ENCODE data around the gene ADIPOR2. TPM values are rescaled to one million over a fixed set of nuclear protein-coding genes. Genes with fewer than 3 reads are reported as not detected.

The ADIPOR2 gene
- total and polyA plus RNA-seq, 2 donors (not counting 1 experiment from before 2014, with no cell fraction given) = 9.2 to 35.9 TPM

- H3K27ac ChIP-seq (ENCODE audit: low read length in 2 of 2) = no peak overlapping the region
- ChIA-PET CTCF (no interaction called here), POLR2A (no interaction called here)
- ATAC-seq (ENCODE audit: low read depth) (no peak), DNase-seq (no peak)
- no peak overlapping the region for H3K4me2 ChIP-seq (replicated peaks; ENCODE audit: low read depth, low read length, poor library complexity, severe bottlenecking)
- intact Hi-C loops (cut with micrococcal nuclease) = no loop called here
- no peaks in the 10 kb centered on the region for H3K9me3 Mint-ChIP-seq (ENCODE audit: insufficient read depth)
- no peaks in the 10 kb centered on the region for H3K9me3 ChIP-seq (ENCODE audit: control extremely low read depth in 1 of 3, control insufficient read depth in 2 of 3, insufficient read depth in 1 of 3, low read length in 2 of 3)
- WGBS (ENCODE audit: insufficient coverage) = 88% methylated on average over 7 of the region's 7 CpGs
- H3K4me1 ChIP-seq (ENCODE audit: control insufficient read depth in 2 of 2, insufficient read depth in 2 of 2, low read length in 2 of 2) = peaks cover 0 to 13% of the 10 kb centered on the region in 2 donors
- H3K27me3 ChIP-seq (replicated peaks in 1 of 4; ENCODE audit: control extremely low read depth in 1 of 4, control insufficient read depth in 3 of 4, insufficient read depth in 4 of 4, low read length in 3 of 4) = peaks cover 0 to 3% (median 0%) of the 10 kb centered on the region in 4 experiments
- no peaks in the 10 kb centered on the region for H4K20me1 ChIP-seq (ENCODE audit: control insufficient read depth, insufficient read depth, low read length, poor library complexity, severe bottlenecking)
- TF ChIP-seq EZH2 (IDR thresholded peaks at IDR 0.05; ENCODE audit: borderline replicate concordance, insufficient read depth, low read depth, low read length, poor library complexity, severe bottlenecking) = no peak
- TF ChIP-seq, protein P1, sequence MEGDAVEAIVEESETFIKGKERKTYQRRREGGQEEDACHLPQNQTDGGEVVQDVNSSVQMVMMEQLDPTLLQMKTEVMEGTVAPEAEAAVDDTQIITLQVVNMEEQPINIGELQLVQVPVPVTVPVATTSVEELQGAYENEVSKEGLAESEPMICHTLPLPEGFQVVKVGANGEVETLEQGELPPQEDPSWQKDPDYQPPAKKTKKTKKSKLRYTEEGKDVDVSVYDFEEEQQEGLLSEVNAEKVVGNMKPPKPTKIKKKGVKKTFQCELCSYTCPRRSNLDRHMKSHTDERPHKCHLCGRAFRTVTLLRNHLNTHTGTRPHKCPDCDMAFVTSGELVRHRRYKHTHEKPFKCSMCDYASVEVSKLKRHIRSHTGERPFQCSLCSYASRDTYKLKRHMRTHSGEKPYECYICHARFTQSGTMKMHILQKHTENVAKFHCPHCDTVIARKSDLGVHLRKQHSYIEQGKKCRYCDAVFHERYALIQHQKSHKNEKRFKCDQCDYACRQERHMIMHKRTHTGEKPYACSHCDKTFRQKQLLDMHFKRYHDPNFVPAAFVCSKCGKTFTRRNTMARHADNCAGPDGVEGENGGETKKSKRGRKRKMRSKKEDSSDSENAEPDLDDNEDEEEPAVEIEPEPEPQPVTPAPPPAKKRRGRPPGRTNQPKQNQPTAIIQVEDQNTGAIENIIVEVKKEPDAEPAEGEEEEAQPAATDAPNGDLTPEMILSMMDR (IDR thresholded peaks at IDR 0.05) = no peak
- H3K36me3 ChIP-seq (replicated peaks in 1 of 2; ENCODE audit: control extremely low read depth in 1 of 2, control insufficient read depth in 1 of 2, extremely low read depth in 1 of 2, insufficient read depth in 2 of 2, low read length in 1 of 2) = no peaks in the 10 kb centered on the region
- H2AFZ ChIP-seq (ENCODE audit: insufficient read depth, low read depth, low read length, poor library complexity, severe bottlenecking) = no peak overlapping the region
- H3K27ac Mint-ChIP-seq = no peak overlapping the region
- peaks cover 10% of the 10 kb centered on the region for H3K4me1 Mint-ChIP-seq
- no peak overlapping the region for H3K4me3 Mint-ChIP-seq
- H3K4me3 ChIP-seq (ENCODE audit: control extremely low read depth in 1 of 5, extremely low read depth in 1 of 5, insufficient read depth in 1 of 5, low read depth in 2 of 5, low read length in 4 of 5) = no peak overlapping the region
- H3K9ac ChIP-seq (ENCODE audit: low read length) = no peak overlapping the region
- no peaks in the 10 kb centered on the region for H3K79me2 ChIP-seq (ENCODE audit: control insufficient read depth, insufficient read depth, low read length)
- H3K27me3 Mint-ChIP-seq = peaks cover 15% of the 10 kb centered on the region
Observed at GRCh38 chr12:1642513-1642912, 48.4 kb upstream of the ADIPOR2 start.

DNA sequence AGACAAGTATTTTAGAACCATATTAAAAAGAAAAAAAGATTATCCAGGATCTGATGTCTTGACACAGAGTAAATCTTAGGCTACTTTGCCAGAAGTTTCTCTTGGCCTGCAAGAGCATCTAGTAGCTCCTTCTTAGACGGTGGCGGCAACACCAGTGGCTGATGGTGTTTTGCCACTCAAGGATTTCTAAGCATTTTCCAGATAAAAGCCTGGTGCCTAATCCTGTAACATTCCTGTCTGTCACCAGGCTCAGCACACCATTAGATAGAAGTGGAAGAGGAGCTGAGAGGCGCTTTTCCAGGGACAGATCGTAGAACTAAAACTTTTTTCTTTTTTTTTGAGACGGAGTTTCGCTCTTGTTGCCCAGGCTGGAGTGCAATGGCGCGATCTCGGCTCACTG lies 47.8 kb upstream of the ADIPOR2 start:
- intact Hi-C loops (cut with micrococcal nuclease) = no loop called here
- no peaks in the 10 kb centered on the region for H4K20me1 ChIP-seq (ENCODE audit: control insufficient read depth, insufficient read depth, low read length, poor library complexity, severe bottlenecking)
- 97% methylated on average over 9 of the region's 9 CpGs for WGBS (ENCODE audit: insufficient coverage)
- peaks cover 0 to 14% of the 10 kb centered on the region in 2 donors for H3K4me1 ChIP-seq (ENCODE audit: control insufficient read depth in 2 of 2, insufficient read depth in 2 of 2, low read length in 2 of 2)
- CTCF ChIA-PET = interaction anchor here (0.9 kb wide), 1 partner anchor 11 kb away, joined by 3 read pairs; no protein-coding TSS in a partner anchor
- peaks cover 16% of the 10 kb centered on the region for H3K27me3 Mint-ChIP-seq
- POLR2A ChIA-PET = no interaction called here
- no peak overlapping the region for H3K4me2 ChIP-seq (replicated peaks; ENCODE audit: low read depth, low read length, poor library complexity, severe bottlenecking)
- H2AFZ ChIP-seq (ENCODE audit: insufficient read depth, low read depth, low read length, poor library complexity, severe bottlenecking) = no peak overlapping the region
- H3K4me3 ChIP-seq (ENCODE audit: control extremely low read depth in 1 of 5, extremely low read depth in 1 of 5, insufficient read depth in 1 of 5, low read depth in 2 of 5, low read length in 4 of 5) = no peak overlapping the region
- H3K36me3 ChIP-seq (replicated peaks in 1 of 2; ENCODE audit: control extremely low read depth in 1 of 2, control insufficient read depth in 1 of 2, extremely low read depth in 1 of 2, insufficient read depth in 2 of 2, low read length in 1 of 2) = no peaks in the 10 kb centered on the region
- no peaks in the 10 kb centered on the region for H3K79me2 ChIP-seq (ENCODE audit: control insufficient read depth, insufficient read depth, low read length)
- H3K9me3 Mint-ChIP-seq (ENCODE audit: insufficient read depth) = no peaks in the 10 kb centered on the region
- no peak for ATAC-seq (ENCODE audit: low read depth)
- peaks cover 11% of the 10 kb centered on the region for H3K4me1 Mint-ChIP-seq
- no peaks in the 10 kb centered on the region for H3K9me3 ChIP-seq (ENCODE audit: control extremely low read depth in 1 of 3, control insufficient read depth in 2 of 3, insufficient read depth in 1 of 3, low read length in 2 of 3)
- no peak overlapping the region for H3K4me3 Mint-ChIP-seq
- no peak for DNase-seq
- peaks cover 0 to 3% (median 0%) of the 10 kb centered on the region in 4 experiments for H3K27me3 ChIP-seq (replicated peaks in 1 of 4; ENCODE audit: control extremely low read depth in 1 of 4, control insufficient read depth in 3 of 4, insufficient read depth in 4 of 4, low read length in 3 of 4)
- H3K27ac ChIP-seq (ENCODE audit: low read length in 2 of 2) = no peak overlapping the region
- H3K9ac ChIP-seq (ENCODE audit: low read length) = no peak overlapping the region
- H3K27ac Mint-ChIP-seq = no peak overlapping the region
- TF ChIP-seq, protein P1 (IDR thresholded peaks at IDR 0.05) = no peak
- no peak for TF ChIP-seq EZH2 (IDR thresholded peaks at IDR 0.05; ENCODE audit: borderline replicate concordance, insufficient read depth, low read depth, low read length, poor library complexity, severe bottlenecking)

All from B cell (primary cell).